Measurements from ENCODE around the gene POLR2M.

GRCh38 chr15:57665939-57666338, 40.6 kb upstream of the POLR2M start:
- TF ChIP-seq CTCF (IDR thresholded peaks at IDR 0.05; ENCODE audit: low read depth, low read length, poor library complexity, severe bottlenecking) (no peak), EZH2phosphoT487 (IDR thresholded peaks at IDR 0.05; ENCODE audit: borderline replicate concordance, low read length) (no peak)

Data from DOHH2 (cell line).